ENCODE measurements around the gene FHIT. TPM values are rescaled to one million over a fixed set of nuclear protein-coding genes. Genes with fewer than 3 reads are reported as not detected.

The FHIT gene
- total and polyA plus RNA-seq, 2 donors from 2014 or later, result 20.2 to 61.2 TPM

- no peak for FAIRE-seq
- no peak overlapping the region for H3K27ac ChIP-seq (ENCODE audit: low read depth in 2 of 2, low read length in 2 of 2)
- intact Hi-C loops (cut with DNase I), result no loop called here
- H3K36me3 ChIP-seq (ENCODE audit: control insufficient read depth in 2 of 3, insufficient read depth in 3 of 3, low read length in 3 of 3), result no peaks in the 10 kb centered on the region
- TF ChIP-seq, protein P1, sequence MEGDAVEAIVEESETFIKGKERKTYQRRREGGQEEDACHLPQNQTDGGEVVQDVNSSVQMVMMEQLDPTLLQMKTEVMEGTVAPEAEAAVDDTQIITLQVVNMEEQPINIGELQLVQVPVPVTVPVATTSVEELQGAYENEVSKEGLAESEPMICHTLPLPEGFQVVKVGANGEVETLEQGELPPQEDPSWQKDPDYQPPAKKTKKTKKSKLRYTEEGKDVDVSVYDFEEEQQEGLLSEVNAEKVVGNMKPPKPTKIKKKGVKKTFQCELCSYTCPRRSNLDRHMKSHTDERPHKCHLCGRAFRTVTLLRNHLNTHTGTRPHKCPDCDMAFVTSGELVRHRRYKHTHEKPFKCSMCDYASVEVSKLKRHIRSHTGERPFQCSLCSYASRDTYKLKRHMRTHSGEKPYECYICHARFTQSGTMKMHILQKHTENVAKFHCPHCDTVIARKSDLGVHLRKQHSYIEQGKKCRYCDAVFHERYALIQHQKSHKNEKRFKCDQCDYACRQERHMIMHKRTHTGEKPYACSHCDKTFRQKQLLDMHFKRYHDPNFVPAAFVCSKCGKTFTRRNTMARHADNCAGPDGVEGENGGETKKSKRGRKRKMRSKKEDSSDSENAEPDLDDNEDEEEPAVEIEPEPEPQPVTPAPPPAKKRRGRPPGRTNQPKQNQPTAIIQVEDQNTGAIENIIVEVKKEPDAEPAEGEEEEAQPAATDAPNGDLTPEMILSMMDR (IDR thresholded peaks at IDR 0.05; ENCODE audit: borderline replicate concordance, extremely low read depth, insufficient read depth), result no peak
- no peaks in the 10 kb centered on the region for H3K9me3 ChIP-seq (ENCODE audit: control insufficient read depth in 2 of 3, insufficient read depth in 1 of 3, low read length in 3 of 3)
- no peaks in the 10 kb centered on the region for H3K4me1 ChIP-seq (ENCODE audit: control insufficient read depth in 2 of 3, insufficient read depth in 2 of 3, low read depth in 1 of 3, low read length in 3 of 3)
- no peak overlapping the region for H3K4me3 ChIP-seq (ENCODE audit: low read length in 3 of 3)
- H3K9ac ChIP-seq (ENCODE audit: low read length in 3 of 3), result no peak overlapping the region
- H3K27me3 ChIP-seq (ENCODE audit: control insufficient read depth, insufficient read depth, low read length), result no peaks in the 10 kb centered on the region
- no peak for DNase-seq
Measured at GRCh38 chr3:59774000-59774399, 1477.3 kb downstream of the FHIT start.

DNA sequence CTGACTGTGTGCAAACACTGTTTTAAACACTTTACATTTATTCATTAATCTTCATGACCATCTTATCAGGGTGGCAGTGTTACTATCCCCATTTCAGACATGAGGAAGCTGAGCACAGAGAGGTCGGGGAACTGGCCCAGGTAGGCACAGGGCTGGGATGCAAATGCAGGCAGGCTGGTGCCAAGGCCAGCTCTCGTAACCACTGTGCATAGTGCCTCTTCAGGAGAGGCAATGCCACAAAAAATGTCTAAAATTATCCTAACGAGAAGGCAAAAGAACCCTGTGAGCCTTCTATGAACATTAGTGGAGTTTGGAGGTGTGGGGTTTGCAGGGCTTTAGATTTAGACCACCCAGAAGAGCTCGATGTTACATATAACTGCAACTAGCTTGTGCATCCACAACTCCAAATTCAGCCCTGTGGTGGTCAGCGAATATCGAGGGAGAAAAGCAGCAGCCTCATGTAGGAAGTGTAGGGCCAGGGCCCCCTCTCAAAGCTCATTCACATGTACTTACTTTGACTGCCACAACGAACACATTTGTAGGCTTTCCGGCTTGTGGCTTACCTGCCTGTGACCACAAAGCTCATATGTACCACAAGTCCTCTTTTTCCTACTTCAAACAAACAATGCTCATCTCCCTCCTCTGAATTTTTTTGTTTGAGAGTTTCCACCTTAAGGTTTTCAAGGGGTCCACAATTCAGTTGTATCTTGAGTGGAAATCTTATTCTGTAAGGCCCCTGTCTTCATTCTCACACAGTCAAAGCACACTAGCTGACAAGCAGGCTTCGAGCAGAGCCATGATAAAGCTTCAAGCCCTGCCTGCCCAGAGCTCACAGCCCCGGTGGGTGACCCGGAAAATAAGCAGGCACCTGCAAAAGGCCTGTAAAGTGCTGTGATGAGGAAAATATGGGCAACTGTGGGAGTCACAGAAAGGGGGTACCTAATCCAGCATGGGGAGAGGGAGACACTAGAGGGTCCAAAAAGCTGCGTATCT, 1478.5 kb downstream of the FHIT start:
- no peak overlapping the region for H3K4me3 ChIP-seq (ENCODE audit: low read length in 3 of 3)
- DNase-seq (no peak), FAIRE-seq (no peak)
- no peaks in the 10 kb centered on the region for H3K36me3 ChIP-seq (ENCODE audit: control insufficient read depth in 2 of 3, insufficient read depth in 3 of 3, low read length in 3 of 3)
- intact Hi-C loops (cut with DNase I), result no loop called here
- H3K9ac ChIP-seq (ENCODE audit: low read length in 3 of 3), result no peak overlapping the region
- H3K27ac ChIP-seq (ENCODE audit: low read depth in 2 of 2, low read length in 2 of 2), result no peak overlapping the region
- TF ChIP-seq, protein P1 (IDR thresholded peaks at IDR 0.05; ENCODE audit: borderline replicate concordance, extremely low read depth, insufficient read depth), result no peak
- no peaks in the 10 kb centered on the region for H3K4me1 ChIP-seq (ENCODE audit: control insufficient read depth in 2 of 3, insufficient read depth in 2 of 3, low read depth in 1 of 3, low read length in 3 of 3)
- no peaks in the 10 kb centered on the region for H3K27me3 ChIP-seq (ENCODE audit: control insufficient read depth, insufficient read depth, low read length)
- no peaks in the 10 kb centered on the region for H3K9me3 ChIP-seq (ENCODE audit: control insufficient read depth in 2 of 3, insufficient read depth in 1 of 3, low read length in 3 of 3)

DNA sequence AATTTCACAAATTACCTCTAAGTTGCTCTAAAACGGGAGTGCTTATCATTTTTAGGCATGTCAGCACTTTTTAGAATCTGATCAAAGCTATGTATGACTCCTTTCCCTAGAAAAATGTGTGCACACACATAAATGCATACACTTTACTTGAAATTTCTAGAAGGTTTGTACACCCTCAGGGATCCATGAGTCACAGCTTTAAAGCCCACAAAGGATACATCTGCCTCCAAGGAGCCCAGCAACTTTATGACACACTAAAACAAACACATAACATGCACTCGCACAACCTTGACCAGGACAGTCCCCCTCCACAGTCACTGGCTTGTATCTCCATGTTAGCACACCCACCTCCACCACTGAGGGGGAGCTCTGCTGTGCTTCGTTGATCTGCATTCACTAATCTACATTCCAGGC, 1479.5 kb downstream of the FHIT start:
- intact Hi-C loops (cut with DNase I), result no loop called here
- no peaks in the 10 kb centered on the region for H3K9me3 ChIP-seq (ENCODE audit: control insufficient read depth in 2 of 3, insufficient read depth in 1 of 3, low read length in 3 of 3)
- TF ChIP-seq, protein P1 (IDR thresholded peaks at IDR 0.05; ENCODE audit: borderline replicate concordance, extremely low read depth, insufficient read depth), result no peak
- no peaks in the 10 kb centered on the region for H3K4me1 ChIP-seq (ENCODE audit: control insufficient read depth in 2 of 3, insufficient read depth in 2 of 3, low read depth in 1 of 3, low read length in 3 of 3)
- FAIRE-seq, result no peak
- no peak overlapping the region for H3K27ac ChIP-seq (ENCODE audit: low read depth in 2 of 2, low read length in 2 of 2)
- H3K4me3 ChIP-seq (ENCODE audit: low read length in 3 of 3), result no peak overlapping the region
- no peaks in the 10 kb centered on the region for H3K36me3 ChIP-seq (ENCODE audit: control insufficient read depth in 2 of 3, insufficient read depth in 3 of 3, low read length in 3 of 3)
- H3K9ac ChIP-seq (ENCODE audit: low read length in 3 of 3), result no peak overlapping the region
- H3K27me3 ChIP-seq (ENCODE audit: control insufficient read depth, insufficient read depth, low read length), result no peaks in the 10 kb centered on the region
- DNase-seq, result peak in 4 of 5 donors; percentile 65 to 92 (median 84)

Measured in kidney (tissue), 14 donors.